Stimulated activated CD8-positive, alpha-beta memory T cell treated with anti-CD3 and anti-CD28 coated beads, Interleukin-15, amount 100 ng/mL, for 24 hours (primary cell): ENCODE data around the gene GPR137.

Experiments
- DNase-seq: peaks from one replicate; pipeline ENCODE4 v3.0.0-alpha.2; 2020; ENCODE audit warnings: low read depth

The GPR137 gene

DNA sequence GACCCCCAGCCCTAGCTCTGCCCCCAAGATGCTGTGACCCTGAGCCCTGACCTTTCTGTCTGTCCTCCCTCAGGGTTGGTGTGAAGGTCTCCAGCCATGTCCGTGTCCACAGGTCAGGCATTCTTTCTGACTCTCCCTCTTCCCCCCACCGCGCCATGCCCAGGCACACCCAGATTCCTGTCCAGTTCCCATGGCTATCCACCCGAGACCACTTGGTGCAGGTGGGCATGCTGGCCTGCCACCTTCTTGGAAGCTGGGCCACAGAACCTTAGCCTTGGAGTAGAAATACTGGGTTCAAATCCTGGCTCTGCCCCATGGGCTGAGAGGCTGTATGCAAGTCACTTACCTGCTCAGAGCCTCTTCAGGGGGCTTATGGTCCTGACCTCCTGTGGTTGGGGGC lies 36.6 kb upstream of the GPR137 start:
- no peak for DNase-seq

DNA sequence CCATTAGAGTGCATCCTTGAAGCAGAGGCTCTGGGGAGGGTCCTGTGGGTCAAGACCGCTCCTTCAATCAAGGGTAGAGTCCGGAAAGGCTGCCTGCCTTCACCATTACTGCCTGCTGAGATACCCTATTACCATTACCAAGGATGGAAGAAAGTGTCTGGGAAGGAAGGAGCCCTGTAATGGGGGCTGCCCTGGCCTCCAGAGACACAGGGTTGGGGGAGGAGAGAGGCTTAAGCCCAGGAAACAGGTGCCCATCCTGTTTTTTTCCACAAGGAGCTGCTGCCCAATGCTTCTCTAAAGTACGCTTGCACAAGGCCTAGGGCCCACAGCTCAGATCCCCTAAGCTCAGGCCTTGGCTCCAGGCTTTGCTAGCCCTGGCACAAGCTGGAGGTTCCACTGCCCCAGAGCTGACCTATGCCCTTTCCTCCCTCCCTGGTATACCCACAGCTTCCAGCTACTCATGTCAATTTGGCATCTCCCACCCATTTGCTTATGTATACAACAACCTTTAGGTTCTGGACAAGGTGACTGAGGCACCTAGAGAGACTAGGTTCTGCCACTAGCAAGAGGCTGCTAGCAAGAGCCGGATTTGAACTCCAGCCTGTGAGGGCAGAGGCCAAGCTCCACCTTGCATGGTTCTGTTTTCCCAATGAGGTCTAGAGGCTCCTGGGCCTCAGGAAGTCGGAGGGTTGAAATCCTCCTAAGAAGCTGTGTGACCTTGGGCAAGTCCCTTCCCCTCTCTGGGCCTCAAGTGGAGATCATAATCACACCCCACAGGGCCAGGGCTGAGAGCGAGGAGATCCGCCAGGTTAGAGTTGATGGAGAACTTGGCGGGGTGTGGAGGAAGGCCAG lies 35.9 kb upstream of the GPR137 start:
- DNase-seq, result no peak

DNA sequence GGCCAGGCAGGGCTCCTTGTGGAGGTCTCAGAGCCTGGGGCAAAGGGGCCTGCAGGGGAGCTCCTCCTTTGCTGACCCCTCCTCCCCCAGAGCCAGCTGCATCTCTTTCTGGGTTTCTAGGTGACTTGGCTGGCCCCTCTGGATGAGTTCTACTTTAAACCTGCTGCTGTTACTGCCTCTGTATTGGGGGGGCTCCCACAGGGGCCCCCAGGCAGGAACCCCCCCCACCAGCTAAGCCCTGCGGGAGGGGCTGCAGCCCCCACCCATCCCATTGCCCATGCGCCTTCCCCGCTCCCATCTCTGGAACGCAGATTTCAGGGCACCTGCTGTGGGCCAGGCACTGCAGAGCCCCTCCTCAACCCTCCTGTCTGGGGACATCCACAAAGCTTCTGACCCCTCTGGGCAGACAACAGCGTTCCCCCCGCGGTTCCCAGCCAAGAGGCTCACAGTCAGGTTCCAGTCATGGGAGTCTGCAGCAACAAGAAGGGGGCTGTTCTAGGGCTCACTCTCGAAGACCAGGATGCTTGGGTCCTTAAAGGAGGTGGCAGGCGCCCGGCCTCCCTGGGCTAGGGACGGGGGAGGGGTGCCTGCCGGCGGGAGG lies 35.1 kb upstream of the GPR137 start:
- DNase-seq, result no peak

DNA sequence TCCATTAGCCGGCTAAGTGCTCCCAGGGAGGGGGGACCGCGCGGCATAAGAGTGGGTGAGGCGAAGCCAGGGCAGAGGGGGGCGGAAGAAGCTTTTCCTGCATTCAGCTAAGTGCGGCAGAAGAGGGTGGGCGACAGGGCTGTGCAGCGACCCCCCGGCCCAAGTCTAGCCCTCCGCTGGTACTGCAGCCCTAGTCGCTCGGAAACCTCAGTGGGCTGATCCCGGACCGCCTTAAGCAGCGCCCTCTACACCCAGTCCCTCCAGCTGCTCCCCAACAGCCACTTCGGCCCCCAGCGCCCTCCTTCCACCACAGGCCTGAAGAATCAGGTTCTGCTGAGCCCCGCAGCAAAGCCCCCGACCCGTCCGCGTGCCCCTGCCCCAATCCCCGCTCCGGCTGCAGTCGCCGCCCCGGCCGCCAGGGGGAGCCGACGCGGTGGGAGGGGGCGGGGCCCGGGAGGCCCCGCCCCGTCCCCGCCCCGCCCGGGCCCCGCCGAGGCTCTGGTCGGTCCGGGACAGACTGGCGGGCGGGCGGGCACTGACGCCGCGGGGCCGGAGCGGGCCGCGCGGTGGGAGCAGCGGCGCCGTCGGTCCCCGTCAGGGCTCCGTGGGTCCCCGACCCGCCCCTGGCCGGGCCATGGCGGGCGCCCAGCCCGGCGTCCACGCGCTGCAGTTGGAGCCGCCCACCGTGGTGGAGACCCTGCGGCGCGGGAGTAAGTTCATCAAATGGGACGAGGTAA lies 34.5 kb upstream of the GPR137 start, which contains the start of gene PLCB3:
PLCB3 (plus strand) TSS at position 515 of the 737 bp plus-strand sequence; CDS start at position 635, 120 bp downstream.
- peak; percentile 65 for DNase-seq

DNA sequence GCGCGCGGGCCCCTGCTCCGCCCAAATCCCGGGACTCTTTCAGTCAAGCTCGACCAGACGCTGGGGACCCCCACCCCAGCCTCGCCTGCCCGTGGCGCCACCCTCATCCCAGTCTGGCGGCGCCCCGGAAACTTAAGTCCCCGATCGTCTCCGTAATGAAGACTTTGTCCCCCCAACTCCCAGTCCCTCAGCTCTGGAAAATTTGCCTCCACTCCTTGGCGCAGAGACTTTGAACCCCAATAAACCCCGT lies 34.0 kb upstream of the GPR137 start:
- no peak for DNase-seq

DNA sequence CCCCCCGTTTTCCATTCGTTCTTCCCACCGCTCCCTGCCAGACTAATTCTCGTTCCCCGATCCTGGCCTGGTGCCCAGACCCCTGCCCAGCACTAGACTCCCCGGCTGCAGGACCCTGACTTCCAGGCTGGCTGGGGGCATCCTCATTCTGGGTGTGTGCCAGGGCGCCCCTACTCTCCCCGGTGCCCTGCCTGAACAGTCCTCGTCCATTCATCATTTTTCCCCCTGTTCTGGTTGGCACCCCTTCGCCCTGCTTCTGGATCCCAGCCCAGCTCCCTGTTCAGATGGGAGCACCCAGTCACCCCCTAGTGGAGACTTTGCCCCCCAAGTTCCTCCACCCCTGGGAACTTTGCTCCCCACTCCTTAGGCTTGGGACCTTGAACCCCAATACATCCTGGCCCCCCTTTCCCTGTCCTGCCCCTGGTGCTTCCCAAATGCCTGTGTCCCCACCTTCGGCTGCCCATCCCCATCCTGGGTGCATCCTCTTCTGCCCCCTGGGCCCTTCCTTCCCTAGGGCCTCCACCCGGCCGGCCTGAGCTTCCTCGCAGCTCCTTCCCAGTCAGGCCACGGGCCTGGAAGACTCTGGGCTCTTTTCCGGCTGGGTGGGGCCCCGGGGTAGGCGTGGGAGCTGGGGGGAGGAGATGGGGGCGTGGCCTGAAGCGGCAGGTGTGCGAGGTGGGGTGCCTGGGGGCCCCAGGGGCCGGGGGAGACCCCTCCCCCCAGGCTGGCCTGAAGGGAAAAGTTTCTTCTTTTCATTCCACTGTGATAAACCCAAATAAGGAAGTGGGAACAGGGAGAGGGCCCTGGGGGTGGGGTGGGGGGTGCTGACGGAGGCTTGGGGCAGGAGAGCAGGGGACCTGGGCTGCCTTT lies 33.4 kb upstream of the GPR137 start:
- DNase-seq, result no peak

DNA sequence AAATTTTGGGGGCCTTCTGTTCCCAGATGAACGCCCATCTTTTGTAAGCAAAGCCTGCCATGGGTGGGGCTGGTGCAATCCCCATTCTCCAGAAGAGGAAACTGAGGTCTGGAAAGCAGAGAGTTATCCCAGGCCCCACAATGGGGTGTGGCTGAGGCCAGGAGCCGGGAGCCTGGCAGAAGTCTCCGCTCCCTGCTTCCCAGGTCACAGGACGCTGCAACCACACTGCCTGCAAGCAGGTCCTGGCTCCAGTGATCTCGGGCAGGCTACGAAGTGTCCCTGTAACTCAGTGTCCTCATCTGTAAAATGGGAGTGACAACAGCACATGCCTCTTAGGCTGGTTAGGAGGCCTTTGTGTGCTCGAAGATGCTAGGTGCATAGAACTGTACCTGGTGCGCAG lies 32.6 kb upstream of the GPR137 start:
- DNase-seq, result no peak

DNA sequence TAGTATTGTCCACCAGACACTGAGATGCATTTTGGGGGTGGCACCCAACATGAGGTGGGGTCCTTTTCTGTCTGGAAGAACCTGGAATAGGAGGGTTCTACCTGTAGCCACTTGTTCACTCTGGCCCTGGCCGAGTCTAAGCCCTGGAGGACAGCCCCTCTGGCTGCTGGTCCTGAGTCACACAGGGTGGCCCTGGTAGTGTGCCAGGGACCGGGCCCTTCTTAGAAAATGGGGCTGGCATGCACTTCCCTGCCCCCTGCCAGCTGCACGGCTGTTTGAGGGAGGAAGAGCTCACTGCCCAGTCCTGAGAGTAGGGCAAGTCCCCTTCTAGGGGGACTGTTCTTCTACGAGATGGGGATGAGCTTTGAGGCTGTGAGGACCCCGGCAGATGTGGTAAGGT lies 32.2 kb upstream of the GPR137 start:
- no peak for DNase-seq

DNA sequence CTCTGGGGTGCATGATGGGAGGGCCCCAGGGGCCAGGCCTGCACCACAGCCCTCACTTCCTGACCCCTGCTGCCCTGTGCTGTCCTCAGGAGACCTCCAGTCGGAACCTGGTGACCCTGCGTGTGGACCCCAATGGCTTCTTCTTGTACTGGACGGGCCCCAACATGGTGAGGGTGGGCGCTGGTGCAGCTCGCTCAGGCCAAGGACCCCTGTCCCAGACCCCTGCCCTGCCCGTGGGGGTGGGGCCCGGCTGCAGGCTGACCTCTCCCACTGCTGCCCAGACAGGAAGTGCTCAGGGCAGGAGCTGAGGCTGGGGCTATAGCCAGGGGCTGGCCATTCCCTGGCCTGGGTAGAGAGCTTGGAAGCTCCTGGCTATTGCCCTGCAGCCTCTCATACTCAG lies 31.3 kb upstream of the GPR137 start:
- no peak for DNase-seq

DNA sequence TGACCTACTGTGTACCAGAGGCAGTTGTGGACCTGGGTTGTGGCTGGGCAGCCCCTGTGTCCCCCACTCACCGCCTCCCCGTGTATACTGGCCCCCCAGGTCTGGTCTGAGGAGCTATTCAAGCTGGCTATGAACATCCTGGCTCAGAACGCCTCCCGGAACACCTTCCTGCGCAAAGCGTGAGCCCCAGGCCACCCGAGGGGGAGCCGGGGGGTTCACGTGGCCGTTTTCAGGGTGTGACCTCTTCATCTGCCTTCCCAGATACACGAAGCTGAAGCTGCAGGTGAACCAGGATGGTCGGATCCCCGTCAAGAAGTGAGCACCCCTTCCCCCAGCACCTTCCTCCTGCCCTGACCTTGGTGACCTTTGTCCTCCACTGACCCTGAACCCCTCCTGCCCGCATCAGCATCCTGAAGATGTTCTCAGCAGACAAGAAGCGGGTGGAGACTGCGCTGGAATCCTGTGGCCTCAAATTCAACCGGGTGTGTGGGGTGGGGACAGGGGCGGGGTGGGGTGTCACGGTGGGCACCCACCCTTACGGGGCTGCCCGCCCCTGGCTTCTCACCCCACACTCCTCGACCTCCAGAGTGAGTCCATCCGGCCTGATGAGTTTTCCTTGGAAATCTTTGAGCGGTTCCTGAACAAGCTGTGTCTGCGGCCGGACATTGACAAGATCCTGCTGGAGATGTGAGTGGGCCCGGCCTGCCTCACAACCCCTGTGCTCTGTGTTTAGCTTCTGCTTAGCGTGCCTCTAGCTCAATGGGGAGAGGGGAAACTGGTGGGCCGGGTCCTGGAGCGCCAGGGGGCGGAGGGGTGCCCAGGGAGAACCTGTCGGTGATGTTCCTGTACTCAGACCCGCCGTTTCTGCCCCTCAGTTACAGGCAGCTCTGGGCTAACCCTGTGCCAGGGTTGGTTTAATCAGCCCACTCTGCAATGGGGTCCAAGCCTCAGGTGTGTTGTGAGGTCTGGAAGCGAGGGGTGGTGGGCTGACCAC lies 30.2 kb upstream of the GPR137 start:
- no peak for DNase-seq

DNA sequence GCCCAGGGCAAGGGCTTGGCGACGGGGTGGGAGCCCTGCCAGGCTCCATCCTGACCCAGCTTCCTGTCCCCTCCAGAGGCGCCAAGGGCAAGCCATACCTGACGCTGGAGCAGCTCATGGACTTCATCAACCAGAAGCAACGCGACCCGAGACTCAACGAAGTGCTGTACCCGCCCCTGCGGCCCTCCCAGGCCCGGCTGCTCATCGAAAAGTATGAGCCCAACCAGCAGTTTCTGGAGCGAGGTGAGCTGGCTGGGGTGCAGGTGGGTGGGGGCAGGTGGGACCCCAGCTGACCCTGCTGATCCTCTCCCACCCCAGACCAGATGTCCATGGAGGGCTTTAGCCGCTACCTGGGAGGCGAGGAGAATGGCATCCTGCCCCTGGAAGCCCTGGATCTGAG lies 29.3 kb upstream of the GPR137 start:
- no peak for DNase-seq

DNA sequence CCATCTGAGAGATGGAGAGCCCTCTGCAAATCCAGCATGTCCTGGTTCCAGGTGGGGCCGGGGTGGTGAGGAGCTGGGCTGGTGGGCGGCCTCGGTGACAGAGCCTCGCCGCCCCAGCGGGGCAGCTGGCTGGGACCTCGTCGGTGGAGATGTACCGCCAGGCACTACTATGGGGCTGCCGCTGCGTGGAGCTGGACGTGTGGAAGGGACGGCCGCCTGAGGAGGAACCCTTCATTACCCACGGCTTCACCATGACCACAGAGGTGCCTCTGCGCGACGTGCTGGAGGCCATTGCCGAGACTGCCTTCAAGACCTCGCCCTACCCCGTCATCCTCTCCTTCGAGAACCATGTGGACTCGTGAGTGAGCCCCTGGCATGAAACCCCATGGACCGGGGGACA lies 27.3 kb upstream of the GPR137 start:
- DNase-seq, result no peak

DNA sequence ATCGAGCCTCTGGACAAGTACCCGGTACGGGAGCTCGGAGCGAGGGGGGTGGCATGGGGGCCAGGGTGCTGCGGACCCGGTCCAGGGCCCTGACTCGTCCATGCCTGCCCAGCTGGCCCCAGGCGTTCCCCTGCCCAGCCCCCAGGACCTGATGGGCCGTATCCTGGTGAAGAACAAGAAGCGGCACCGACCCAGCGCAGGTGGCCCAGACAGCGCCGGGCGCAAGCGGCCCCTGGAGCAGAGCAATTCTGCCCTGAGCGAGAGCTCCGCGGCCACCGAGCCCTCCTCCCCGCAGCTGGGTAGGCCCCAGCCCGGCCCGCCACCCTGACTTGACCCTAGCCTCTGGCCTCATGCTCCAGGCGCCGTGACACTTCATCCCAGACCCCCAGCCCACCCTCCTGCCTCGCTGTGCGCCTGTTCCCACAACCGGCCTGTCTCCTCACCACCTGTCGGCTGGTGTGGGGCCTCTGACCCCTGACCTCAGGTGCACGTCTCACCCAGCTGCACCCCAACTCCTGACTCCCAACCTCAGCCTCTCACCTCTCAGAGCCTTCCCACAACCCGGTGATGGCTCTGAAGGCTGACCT lies 26.6 kb upstream of the GPR137 start:
- DNase-seq, result no peak

DNA sequence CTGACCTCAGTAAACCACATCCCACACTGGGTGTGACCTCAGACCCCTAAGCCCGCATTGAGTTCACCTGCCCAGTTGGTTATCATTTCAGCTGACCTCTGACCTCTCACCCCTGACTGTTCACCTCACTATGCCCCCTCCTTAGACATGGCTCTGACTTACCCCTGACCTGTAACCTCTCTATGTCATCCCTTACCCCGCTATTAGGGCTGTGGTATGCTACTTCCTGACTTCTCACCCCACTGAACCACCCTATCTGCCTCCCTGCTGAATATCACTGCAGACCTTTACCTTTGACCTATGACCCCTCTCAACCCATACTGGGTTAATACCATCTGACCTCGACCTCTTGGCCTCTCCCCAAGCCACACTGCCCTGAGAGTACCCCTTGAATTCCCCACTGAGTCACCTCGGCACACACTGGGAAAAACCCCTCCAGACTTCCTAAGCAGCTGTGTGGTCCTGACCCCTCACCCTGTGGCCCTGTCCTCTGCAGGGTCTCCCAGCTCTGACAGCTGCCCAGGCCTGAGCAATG lies 26.0 kb upstream of the GPR137 start:
- DNase-seq, result no peak

DNA sequence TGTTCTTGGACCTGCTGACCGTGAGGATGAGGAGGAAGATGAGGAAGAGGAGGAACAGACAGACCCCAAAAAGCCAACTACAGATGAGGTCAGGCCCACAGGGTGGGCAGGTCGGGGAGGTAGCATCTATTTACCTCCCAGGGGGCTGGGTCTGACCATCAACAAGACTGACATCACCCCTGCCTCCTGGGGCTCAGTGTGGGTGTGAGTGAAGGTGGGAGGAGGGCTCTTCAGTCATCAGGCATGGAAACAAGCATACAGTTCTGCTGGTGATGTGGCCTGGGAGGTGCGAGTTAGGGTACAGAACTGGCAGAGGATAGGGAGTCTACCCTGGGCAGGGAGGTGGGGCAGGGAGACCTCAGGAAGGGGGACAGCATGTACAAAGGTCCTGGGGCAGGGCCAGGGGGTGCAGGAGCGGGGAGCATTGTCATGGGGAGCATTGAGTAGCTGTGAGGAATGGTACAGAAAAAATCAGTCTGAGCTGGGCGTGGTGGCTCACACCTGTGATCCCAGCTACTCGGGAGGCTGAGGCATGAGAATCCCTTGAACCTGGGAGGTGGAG lies 25.4 kb upstream of the GPR137 start:
- DNase-seq, result no peak

DNA sequence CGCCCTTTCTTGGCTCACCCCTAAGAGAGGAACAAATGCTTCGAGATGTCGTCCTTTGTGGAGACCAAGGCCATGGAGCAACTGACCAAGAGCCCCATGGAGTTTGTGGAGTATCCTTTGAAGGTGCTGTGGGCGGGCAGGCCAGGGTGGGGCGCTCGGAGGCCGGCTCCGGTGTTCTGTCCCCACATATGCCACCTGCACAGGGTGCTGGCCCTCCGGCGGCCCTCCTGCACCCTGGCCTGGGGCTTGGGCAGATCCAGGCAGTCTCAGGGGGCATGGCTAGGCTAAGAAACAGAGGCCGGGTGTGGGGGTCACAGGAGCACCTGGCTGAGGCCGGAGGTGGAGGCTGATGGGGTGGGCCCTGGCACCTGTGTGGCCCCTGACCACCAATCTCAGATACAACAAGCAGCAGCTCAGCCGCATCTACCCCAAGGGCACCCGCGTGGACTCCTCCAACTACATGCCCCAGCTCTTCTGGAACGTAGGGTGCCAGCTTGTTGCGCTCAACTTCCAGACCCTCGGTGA lies 24.0 kb upstream of the GPR137 start:
- DNase-seq, result no peak

DNA sequence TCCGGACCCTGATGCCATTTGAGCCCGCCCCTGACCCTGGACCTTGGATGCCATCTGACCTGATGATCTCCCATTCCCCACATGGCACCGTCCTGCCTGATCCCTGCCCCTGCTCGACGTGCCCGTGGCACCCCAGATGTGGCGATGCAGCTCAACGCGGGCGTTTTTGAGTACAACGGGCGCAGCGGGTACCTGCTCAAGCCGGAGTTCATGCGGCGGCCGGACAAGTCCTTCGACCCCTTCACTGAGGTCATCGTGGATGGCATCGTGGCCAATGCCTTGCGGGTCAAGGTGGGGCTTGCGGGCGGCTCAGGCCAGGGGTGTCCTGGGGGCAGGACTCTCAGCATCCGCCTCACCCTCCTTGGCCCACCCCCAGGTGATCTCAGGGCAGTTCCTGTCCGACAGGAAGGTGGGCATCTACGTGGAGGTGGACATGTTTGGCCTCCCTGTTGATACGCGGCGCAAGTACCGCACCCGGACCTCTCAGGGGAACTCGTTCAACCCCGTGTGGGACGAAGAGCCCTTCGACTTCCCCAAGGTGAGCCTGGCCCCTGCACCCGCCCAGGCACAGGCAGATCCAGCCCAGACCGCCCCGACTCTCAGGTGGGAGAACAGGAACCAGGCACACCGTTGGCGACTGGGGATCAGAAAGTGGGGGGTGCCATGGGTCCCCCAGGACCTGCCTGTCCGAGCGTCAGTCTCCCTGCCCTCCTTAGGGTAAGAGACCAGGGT lies 23.2 kb upstream of the GPR137 start:
- DNase-seq, result no peak

DNA sequence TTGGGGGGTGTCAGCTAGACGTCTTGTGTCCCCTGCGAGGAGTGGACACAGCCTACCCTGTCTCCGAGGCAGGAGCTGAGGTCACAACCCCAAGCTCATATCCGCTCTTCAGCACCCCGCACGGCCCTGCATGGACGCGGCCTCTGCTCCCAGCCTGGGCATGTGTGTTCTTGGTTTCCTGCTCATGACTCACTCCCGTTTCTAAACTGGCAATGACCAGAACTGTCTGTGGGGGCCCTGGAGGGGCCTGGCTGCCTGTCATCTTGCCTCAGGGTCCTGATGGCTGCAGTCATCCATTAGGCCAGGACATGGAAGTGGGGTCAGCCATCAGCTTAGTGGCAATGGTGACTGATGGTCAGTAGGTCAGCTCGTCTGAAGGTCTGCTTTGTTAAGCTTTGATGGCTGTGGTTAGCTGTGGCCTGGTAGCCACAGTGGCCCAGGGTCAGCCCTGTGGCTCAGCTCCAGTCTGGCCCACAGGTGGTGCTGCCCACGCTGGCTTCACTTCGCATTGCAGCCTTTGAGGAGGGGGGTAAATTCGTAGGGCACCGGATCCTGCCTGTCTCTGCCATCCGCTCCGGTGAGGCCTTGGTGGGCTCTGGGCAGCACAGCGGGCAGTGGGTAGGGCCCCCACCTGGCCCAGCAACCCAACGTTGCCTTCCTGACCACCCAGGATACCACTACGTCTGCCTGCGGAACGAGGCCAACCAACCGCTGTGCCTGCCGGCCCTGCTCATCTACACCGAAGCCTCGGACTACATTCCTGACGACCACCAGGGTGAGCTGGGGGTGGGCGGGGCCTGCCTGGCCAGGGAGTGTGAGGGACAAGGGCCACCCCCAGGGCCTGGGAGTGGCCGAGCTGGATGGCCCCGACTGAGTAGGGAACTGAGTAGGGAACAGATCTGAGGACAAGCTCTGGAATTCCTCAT lies 22.4 kb upstream of the GPR137 start:
- no peak for DNase-seq
